ENCODE measurements around the gene KRTAP5-7. TPM values are rescaled to one million over a fixed set of nuclear protein-coding genes. Genes with fewer than 3 reads are reported as not detected.
"Not testable (repeated sequence)": the region's sequence is repeated elsewhere in the genome, so short reads cannot be mapped to it uniquely, and the experiment has no call there.

KRTAP5-7 gene
- total RNA-seq (2022), result not detected in 2 replicates
- percentile 16 among the genes with signal in this experiment for Bru-seq, nascent RNA
- BruChase-seq, experiment 1, labeled RNA remaining after a 2-hour chase, result not detected
- percentile 30 among the genes with signal in this experiment for BruChase-seq, experiment 2, labeled RNA remaining after a 6-hour chase
- long read RNA-seq, result 0 reads

- H3K27me3 Mint-ChIP-seq (ENCODE audit: insufficient read depth, unreplicated experiment), result not testable (repeated sequence)
- CTCF ChIA-PET, result interaction anchor here (0.6 to 0.9 kb wide), 4 partner anchors 36 to 1043 kb away, joined by 3 to 7 read pairs (median 4); no protein-coding TSS in a partner anchor
These were observed at the start of gene KRTAP5-7 for GRCh38 chr11:71526796-71527575. TSS of gene KRTAP5-7 (plus strand) at chr11:71527267. CDS start at chr11:71527301, 34 bp downstream.

GRCh38 chr11:71477641-71478527 lies 49.2 kb upstream of the KRTAP5-7 start:
- DNase-seq, result no peak
- TF ChIP-seq CTCF (IDR thresholded peaks at IDR 0.05; ENCODE audit: insufficient read depth in 1 of 2, low read depth in 1 of 2, low read length in 1 of 2, severe bottlenecking in 1 of 2, unreplicated experiment in 1 of 2), result no peak
- ChIA-PET CTCF (no interaction called here), POLR2A (no interaction called here)
- no TSS peak for BruUV-seq (replicated peaks)
- H3K36me3 ChIP-seq (ENCODE audit: control insufficient read depth, insufficient read depth, low read length), result peaks cover 13% of the 10 kb centered on the region; the same call in 1 of the 2 replicates
- intact Hi-C loops (cut with micrococcal nuclease; ENCODE audit: unreplicated experiment), result no loop called here
- Mint-ChIP-seq H3K4me3 (ENCODE audit: unreplicated experiment) (no peak overlapping the region), H3K9me3 (ENCODE audit: unreplicated experiment) (no peaks in the 10 kb centered on the region), H3K4me1 (ENCODE audit: low read depth, unreplicated experiment) (peaks cover 30% of the 10 kb centered on the region), H3K36me3 (ENCODE audit: insufficient read depth, unreplicated experiment) (peaks cover 74% of the 10 kb centered on the region), H3K27me3 (ENCODE audit: insufficient read depth, unreplicated experiment) (no peaks in the 10 kb centered on the region), H3K27ac (ENCODE audit: unreplicated experiment) (peak overlapping the region; percentile 17)
- peaks cover 25% of the 10 kb centered on the region for H3K4me1 ChIP-seq
- H3K4me3 ChIP-seq (ENCODE audit: low read depth, low read length), result no peak overlapping the region
- no peaks in the 10 kb centered on the region for H3K9me3 ChIP-seq
- no peaks in the 10 kb centered on the region for H3K27me3 ChIP-seq (replicated peaks; ENCODE audit: control insufficient read depth, insufficient read depth, low read length)

More at GRCh38 chr11:71526796-71527575, at the start of gene KRTAP5-7:
- peaks cover 19% of the 10 kb centered on the region for H3K4me1 ChIP-seq
- peaks cover 24% of the 10 kb centered on the region for H3K4me1 Mint-ChIP-seq (ENCODE audit: low read depth, unreplicated experiment)
- intact Hi-C loops (cut with micrococcal nuclease; ENCODE audit: unreplicated experiment); H3K4me3 ChIP-seq (ENCODE audit: low read depth, low read length); H3K27ac Mint-ChIP-seq (ENCODE audit: unreplicated experiment); BruUV-seq (replicated peaks); H3K9me3 Mint-ChIP-seq (ENCODE audit: unreplicated experiment); H3K36me3 Mint-ChIP-seq (ENCODE audit: insufficient read depth, unreplicated experiment); H3K9me3 ChIP-seq; POLR2A ChIA-PET; H3K36me3 ChIP-seq (ENCODE audit: control insufficient read depth, insufficient read depth, low read length); H3K4me3 Mint-ChIP-seq (ENCODE audit: unreplicated experiment); H3K27me3 ChIP-seq (replicated peaks; ENCODE audit: control insufficient read depth, insufficient read depth, low read length): not testable (repeated sequence)
- DNase-seq, result peak in 1 of 2 experiments; percentile 26

- TF ChIP-seq CTCF (IDR thresholded peaks at IDR 0.05; ENCODE audit: insufficient read depth in 1 of 2, low read depth in 1 of 2, low read length in 1 of 2, severe bottlenecking in 1 of 2, unreplicated experiment in 1 of 2), result no peak
- intact Hi-C loops (cut with micrococcal nuclease; ENCODE audit: unreplicated experiment), result no loop called here
- H3K27me3 Mint-ChIP-seq (ENCODE audit: insufficient read depth, unreplicated experiment), result no peaks in the 10 kb centered on the region
- Histone ChIP-seq H3K4me3 (ENCODE audit: low read depth, low read length) (no peak overlapping the region), H3K9me3 (no peaks in the 10 kb centered on the region), H3K4me1 (peaks cover 25% of the 10 kb centered on the region), H3K36me3 (ENCODE audit: control insufficient read depth, insufficient read depth, low read length) (peaks cover 9% of the 10 kb centered on the region; the same call in 1 of the 2 replicates), H3K27me3 (replicated peaks; ENCODE audit: control insufficient read depth, insufficient read depth, low read length) (no peaks in the 10 kb centered on the region)
- H3K9me3 Mint-ChIP-seq (ENCODE audit: unreplicated experiment), result no peaks in the 10 kb centered on the region
- H3K4me3 Mint-ChIP-seq (ENCODE audit: unreplicated experiment), result no peak overlapping the region
- DNase-seq, result no peak
- H3K4me1 Mint-ChIP-seq (ENCODE audit: low read depth, unreplicated experiment), result peaks cover 30% of the 10 kb centered on the region
- ChIA-PET CTCF (no interaction called here), POLR2A (no interaction called here)
- no TSS peak for BruUV-seq (replicated peaks)
- H3K27ac Mint-ChIP-seq (ENCODE audit: unreplicated experiment), result peak overlapping the region; percentile 17
- H3K36me3 Mint-ChIP-seq (ENCODE audit: insufficient read depth, unreplicated experiment), result peaks cover 79% of the 10 kb centered on the region
These were observed 48.6 kb upstream of the KRTAP5-7 start for GRCh38 chr11:71478528-71478840.
